ENCODE data around the gene STX18.

Gene STX18

DNA sequence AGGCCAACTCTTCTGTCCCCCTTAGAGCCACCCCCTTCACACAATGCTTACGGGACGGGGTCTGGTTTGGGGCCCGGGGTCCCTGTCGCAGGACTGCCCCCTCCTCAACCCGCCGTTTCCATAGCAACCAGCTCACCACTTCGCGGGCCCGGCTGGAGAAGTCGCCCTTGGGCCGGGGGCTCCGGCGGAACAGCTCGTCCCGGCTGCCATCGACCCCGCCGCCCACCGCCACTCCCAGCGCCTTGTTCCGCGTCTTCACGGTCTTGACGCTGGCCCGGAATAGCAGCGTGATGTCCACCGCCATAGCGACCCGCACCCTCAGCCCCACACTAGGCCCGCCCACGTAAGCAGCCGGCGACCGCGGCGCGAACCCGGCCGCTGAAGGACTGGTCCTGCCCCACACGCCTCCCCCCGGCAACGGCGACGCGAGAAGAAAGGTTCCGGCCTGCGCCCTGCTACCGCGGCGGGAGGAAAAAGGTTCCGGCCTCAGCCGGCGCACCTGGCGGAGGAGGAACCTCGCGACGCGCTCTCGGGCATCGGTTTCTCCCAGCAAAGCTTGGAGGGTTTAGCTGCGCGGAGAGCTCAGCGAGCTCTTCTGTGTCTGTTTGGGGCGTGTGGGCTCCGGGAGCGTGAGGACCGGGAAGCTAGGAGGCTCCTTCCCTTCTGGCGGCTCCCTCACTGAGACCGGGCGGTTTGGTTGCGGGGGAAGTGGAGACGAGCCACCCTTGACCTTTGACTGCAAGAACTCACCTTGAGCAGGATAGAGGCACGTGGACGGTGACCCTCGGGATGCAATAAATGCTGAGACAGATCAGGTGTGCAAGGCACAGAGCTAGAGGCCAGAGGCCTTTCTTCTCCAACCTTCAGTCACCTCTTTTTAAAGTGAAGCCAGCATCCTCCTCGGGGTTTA lies at the start of gene STX18:
Gene STX18, minus strand, starts transcription at position 388 of the 910 bp plus-strand sequence. Its CDS starts 84 bp downstream, at position 304.
- DNase-seq (ENCODE audit: low read depth), result peak; percentile 72

DNA sequence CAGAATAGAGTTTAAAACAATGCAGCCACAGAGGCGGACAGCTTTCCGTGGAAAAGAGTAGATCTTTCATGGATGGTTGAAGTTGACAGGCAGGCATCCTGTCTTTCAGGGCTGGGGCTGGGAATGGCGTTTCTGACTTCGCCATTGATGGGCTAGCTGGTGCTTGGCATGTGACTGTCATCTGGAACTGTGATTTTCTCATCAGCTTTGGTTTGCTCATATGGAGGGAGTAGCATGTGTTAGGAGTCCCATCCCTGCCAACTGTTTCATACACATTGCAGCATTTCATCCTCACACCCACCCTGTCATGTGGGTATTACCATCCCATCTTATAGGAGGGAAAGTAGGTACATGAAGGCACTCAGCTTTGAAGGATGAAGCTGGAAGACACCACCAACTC lies 49.2 kb upstream of the STX18 start:
- DNase-seq (ENCODE audit: low read depth), result no peak
- no peak overlapping the region for H3K4me3 ChIP-seq (ENCODE audit: low read depth, low read length)
- TF ChIP-seq, protein P1, sequence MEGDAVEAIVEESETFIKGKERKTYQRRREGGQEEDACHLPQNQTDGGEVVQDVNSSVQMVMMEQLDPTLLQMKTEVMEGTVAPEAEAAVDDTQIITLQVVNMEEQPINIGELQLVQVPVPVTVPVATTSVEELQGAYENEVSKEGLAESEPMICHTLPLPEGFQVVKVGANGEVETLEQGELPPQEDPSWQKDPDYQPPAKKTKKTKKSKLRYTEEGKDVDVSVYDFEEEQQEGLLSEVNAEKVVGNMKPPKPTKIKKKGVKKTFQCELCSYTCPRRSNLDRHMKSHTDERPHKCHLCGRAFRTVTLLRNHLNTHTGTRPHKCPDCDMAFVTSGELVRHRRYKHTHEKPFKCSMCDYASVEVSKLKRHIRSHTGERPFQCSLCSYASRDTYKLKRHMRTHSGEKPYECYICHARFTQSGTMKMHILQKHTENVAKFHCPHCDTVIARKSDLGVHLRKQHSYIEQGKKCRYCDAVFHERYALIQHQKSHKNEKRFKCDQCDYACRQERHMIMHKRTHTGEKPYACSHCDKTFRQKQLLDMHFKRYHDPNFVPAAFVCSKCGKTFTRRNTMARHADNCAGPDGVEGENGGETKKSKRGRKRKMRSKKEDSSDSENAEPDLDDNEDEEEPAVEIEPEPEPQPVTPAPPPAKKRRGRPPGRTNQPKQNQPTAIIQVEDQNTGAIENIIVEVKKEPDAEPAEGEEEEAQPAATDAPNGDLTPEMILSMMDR (IDR thresholded peaks at IDR 0.05; ENCODE audit: low read depth, low read length, missing control alignments), result no peak

More for the DNA sequence above, at the start of gene STX18:
- H3K4me3 ChIP-seq (ENCODE audit: low read depth, low read length), result peak within 1 kb of the TSS; percentile 94
- TF ChIP-seq, protein P1 (IDR thresholded peaks at IDR 0.05; ENCODE audit: low read depth, low read length, missing control alignments), result no peak

DNA sequence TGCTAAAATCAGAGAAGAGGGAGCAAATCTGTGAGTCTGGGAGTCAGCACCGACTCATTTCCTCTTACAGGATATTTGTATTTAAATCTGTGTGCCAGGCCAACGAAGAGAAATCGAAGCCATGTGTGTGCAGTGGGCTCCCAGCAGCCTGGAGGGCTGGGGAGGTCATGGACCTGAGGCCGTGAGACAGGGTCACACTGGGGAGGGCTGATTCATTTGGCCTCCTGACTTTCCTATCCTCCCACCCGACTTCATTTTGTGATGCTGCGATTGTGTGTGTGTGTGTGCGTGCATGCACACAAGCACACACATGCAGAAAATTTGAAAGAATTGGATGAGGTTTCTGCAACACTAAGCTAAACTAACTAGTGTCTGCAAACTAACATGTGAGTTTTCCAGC lies 48.7 kb upstream of the STX18 start:
- TF ChIP-seq, protein P1 (IDR thresholded peaks at IDR 0.05; ENCODE audit: low read depth, low read length, missing control alignments), result no peak
- DNase-seq (ENCODE audit: low read depth), result no peak
- no peak overlapping the region for H3K4me3 ChIP-seq (ENCODE audit: low read depth, low read length)

DNA sequence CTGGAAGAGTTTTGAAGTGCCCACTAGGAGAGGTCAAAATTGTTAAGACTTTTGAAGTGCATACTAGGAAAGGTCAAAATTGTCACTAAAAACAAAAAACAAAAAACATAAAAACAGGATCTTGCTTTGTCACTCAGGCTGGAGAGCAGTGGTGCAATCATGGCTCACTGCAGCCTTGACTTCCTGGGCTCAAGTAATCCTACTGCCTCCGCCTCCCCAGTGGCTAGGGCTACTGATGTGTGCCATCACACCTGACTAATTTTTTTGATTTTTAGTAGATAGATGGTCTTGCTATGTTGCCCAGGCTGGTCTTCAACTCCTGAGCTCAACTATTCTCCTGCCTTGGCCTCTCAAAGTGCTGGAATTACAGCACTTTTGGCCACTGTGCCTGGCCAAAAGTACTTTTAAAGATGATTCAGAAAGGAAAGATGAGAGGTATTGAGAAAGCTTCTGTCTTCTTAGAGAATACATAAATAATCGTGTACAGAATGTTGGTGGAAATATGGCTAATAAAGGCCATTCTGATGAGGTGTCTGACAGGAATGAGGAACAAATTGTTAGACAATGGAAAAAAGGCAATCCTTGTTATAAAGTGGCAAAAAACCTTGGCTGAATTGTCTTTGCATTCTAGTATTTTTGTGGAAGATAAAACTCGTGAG lies 43.3 kb upstream of the STX18 start:
- DNase-seq (ENCODE audit: low read depth), result no peak
- TF ChIP-seq, protein P1 (IDR thresholded peaks at IDR 0.05; ENCODE audit: low read depth, low read length, missing control alignments), result no peak
- H3K4me3 ChIP-seq (ENCODE audit: low read depth, low read length), result no peak overlapping the region

DNA sequence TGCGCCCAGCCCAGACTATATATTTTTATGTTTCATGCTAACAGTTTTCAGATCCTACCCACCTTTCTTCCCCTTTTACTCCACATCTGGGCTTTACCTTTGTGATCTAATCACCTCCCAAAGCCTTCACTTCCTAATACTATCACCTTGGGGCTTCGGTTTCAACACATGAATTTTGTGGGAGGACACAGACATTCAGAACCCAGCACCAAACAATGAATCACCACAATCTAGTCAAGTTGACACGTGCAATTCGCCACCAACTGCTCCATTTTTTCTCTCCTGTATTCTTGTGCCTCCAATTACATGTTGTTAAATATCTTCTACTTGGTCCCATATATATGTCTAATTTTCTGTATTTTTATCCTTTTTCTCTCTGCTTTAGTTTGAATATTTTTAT lies 41.8 kb upstream of the STX18 start:
- no peak for DNase-seq (ENCODE audit: low read depth)
- TF ChIP-seq, protein P1 (IDR thresholded peaks at IDR 0.05; ENCODE audit: low read depth, low read length, missing control alignments), result no peak
- H3K4me3 ChIP-seq (ENCODE audit: low read depth, low read length), result no peak overlapping the region

DNA sequence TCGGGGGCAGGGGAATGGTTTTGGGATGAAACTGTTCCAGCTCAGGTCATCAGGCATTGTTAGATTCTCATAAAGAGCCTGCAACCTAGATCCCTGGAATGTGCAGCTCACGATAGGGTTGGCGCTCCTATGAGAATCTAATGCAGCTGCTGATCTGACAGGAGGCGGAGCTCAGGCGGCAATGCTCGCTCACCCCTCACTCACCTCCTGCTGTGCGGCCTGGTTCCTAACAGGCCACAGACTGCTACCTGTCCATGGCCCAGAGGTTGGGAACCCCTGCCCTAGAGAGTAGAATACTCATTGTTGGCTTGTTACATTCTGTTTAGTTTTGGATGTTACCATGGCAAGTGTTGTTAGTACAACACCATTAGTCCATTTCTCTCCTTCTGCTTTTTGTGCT lies 40.8 kb upstream of the STX18 start:
- DNase-seq (ENCODE audit: low read depth), result no peak
- H3K4me3 ChIP-seq (ENCODE audit: low read depth, low read length), result no peak overlapping the region
- TF ChIP-seq, protein P1 (IDR thresholded peaks at IDR 0.05; ENCODE audit: low read depth, low read length, missing control alignments), result no peak
